ENCODE results near the gene GNPNAT1.

GRCh38 chr14:52748647-52749292, 42.6 kb downstream of the GNPNAT1 start:
- TF ChIP-seq CTCF (IDR thresholded peaks at IDR 0.05), result no peak
- no peak for TF ChIP-seq POLR2AphosphoS5 (IDR thresholded peaks at IDR 0.05)
